Fibroblast of peridontal ligament (primary cell): ENCODE results near the gene ENTHD1.
"Not testable (repeated sequence)": the region's sequence is repeated elsewhere in the genome, so short reads cannot be mapped to it uniquely, and the experiment has no call there.

ENCODE experiments used
- DNase-seq: peaks from one replicate; pipeline ENCODE4 v3.0.0-alpha.2; 2010; ENCODE audit errors: extremely low read depth

Gene ENTHD1

DNA sequence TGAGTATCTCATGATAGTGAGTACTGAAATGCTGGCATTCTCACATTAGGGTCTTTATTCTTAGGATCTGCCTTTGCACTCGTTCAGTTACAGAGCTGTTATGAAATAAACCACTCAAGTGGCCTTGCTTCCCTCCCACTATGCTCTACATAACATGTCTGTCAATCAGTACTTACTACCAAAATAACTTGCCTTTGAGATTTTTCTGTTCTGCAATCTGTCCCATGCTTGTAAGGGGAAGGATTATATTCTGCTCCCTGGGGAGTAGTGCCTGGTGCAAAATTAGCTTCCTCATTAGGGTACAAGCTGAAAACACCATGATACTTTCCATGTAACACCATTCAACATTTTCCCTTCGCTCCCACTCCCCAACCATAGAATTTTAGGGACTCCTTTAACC lies 5.4 kb upstream of the ENTHD1 start:
- DNase-seq: no peak

DNA sequence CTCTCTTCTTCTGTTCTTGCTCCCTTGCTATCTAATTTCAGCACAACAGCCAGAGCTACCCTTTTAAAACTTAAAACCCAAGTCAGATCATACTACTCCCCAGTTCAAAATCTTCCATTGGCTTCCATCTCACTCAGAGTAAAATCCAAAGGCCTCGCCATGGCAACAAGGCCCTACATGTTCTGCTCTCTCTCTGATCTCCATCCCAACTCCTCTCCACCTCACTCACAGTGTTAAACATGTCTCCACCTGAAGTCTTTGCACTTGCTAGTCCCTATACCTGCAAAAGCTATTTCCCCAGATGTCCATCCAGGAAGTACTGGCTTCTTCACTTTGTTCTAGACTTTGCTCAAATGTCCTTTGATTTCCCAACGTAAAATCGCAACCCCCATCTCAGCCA lies 4.3 kb upstream of the ENTHD1 start:
- no peak for DNase-seq

DNA sequence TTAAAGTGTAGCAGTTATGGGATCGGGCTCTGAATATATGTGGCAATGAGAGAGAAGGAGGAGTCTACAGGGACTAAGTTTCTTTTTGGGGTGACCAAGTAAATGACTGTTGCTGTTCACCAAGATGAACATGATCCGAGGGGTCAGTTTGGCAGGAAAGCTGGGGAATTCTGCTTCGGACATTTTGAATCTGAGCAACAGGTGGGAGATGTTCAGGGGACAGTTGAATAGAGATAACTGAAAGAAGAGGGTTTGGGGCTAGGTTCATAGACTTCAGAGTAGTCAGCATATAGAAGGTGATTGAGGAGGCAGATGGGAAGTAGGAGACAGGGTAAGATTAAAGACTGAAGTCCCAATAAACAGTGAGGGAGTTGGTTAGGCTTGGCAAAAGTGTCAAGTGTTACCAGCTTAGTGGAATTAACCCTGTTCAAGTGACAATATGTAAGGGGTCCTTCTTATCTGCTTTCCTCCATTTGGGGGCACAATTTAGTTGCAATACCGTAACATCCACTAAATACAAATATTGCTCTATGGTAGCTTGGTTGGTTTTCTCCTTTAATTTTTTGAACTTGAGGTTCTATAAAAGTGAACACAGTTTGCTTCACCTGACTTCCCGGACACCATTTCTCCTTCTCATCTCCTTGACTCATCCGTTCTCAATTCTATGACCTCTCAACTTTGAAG lies 2.9 kb upstream of the ENTHD1 start:
- DNase-seq: no peak

DNA sequence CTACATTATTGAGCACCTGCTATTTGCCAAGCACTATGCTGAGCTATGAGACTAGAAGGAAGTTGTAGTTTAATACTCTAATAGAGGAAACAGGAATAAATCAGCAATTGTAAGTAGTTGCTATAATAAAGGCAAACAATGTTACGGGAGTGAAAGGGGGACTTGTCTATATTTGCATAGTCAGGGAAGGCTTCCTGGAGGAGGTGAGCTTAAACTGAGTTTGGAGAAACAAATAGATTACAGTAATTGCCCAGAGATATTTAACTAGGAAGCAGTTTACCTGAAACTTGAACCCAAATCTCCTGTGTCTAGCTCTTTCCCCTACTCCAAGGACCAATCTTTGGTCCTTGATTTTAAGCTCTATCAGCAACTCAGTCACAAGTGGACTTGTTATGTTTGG lies 2.1 kb upstream of the ENTHD1 start:
- DNase-seq: no peak

- DNase-seq: no peak
These were observed 1.1 kb upstream of the ENTHD1 start for GRCh38 chr22:39894554-39895092.

DNA sequence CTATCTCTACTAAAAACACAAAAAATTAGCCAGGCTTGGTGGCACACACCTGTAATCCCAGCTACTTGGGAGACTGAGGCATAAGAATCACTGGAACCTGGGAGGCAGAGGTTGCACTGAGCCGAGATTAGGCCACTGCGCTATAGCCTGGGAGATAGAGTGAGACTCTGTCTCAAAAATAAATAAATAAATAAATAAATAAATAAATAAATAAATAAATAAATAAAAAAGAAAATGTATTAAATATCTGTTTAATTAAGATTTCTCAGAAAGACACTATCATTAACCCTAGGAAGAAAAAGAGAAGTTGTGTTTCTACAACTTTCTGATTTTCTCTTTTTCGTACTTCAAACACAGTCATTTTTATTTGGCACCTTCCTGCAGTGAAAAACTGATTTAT lies 3.6 kb downstream of the ENTHD1 start:
- DNase-seq: not testable (repeated sequence)

DNA sequence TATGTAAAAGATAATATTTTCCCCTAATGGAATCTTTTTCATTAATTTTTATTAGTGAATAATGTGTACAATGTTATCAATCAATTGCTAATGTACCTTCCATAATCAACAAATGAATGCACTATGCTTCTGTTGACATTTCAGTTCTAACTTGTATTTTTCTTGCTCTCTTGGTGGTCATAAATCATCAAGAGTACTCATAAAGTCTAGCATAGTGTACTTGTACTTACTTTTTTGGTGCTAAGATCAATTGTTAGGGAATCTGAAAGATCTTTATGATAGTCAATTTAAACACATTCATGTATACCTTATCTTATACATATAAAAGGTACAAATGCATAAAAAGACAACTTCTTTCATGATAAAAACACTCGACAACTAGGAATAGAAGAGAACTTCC lies 10.5 kb downstream of the ENTHD1 start:
- DNase-seq: no peak

DNA sequence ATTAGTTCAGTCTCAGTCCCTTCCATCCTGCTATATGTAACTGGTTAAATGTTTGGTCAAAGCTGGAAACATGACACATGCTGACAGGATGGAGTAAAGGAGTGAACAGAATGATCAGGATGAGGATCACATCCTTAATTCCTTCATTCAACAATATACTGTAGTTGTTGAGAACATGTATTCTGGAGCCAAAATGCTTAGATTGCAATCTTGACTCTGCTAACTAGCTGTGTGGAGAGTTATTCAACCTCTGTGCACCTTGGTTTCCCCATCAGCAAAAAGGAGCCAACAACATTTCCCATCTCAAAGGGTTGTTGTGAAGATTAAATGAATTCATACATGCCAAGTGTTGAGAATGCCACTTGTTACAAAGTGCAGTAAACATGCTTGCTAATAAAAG lies 12.8 kb downstream of the ENTHD1 start:
- no peak for DNase-seq

- DNase-seq: no peak
These were observed 16.3 kb downstream of the ENTHD1 start for GRCh38 chr22:39877079-39877845.

DNA sequence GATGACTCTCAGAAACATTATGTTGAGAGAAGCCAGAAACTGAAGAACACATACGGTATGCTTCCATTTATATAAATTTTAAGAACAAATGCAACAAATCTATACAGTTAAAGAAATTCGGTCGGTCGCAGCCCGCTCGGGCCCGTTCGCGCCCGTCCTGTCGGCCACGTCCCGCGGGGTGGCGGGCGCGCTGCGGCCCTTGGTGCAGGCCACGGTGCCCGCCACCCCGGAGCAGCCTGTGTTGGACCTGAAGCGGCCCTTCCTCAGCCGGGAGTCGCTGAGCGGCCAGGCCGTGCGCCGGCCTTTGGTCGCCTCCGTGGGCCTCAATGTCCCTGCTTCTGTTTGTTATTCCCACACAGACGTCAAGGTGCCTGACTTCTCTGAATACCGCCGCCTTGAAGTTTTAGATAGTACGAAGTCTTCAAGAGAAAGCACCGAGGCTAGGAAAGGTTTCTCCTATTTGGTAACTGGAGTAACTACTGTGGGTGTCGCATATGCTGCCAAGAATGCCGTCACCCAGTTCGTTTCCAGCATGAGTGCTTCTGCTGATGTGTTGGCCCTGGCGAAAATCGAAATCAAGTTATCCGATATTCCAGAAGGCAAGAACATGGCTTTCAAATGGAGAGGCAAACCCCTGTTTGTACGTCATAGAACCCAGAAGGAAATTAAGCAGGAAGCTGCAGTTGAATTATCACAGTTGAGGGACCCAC lies 18.2 kb downstream of the ENTHD1 start:
- not testable (repeated sequence) for DNase-seq

DNA sequence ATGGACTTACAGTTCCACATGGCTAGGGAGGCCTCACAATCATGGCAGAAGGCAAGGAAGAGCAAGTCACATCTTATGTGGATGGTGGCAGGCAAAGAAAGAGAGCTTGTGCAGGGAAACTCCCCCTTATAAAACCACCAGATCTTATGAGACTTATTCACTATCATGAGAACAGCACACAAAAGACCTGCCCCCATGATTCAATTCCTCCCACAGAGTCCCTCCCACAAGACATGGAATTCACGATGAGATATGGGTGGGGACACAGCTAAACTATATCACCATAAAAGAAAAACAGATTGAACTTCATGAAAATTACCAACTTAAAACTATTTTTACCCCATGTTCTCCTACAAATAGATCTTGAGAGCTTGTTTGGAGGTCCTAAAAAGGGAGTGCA lies 19.6 kb downstream of the ENTHD1 start:
- DNase-seq: no peak

GRCh38 chr22:39872548-39872947 lies 21.0 kb downstream of the ENTHD1 start:
- no peak for DNase-seq

- no peak for DNase-seq
These were observed 22.4 kb downstream of the ENTHD1 start for GRCh38 chr22:39871008-39871798.

GRCh38 chr22:39869797-39870196 lies 23.8 kb downstream of the ENTHD1 start:
- DNase-seq: not testable (repeated sequence)

DNA sequence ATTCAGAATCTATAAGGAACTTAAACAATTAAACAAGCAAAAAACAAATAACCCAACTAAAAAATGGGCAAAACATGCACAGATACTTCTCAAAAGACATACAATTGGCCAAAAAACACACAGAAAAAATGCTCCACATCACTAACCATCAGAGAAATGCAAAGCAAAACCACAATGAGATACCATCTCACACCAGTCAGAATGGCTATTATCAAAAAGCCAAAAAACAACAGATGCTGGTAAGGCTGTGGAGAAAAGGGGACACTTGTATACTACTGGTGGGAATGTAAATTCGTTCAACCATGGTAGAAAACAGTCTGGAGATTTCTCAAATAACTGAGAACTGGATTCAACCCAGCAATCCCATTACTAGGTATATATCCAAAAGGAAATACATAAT lies 24.8 kb downstream of the ENTHD1 start:
- no peak for DNase-seq

DNA sequence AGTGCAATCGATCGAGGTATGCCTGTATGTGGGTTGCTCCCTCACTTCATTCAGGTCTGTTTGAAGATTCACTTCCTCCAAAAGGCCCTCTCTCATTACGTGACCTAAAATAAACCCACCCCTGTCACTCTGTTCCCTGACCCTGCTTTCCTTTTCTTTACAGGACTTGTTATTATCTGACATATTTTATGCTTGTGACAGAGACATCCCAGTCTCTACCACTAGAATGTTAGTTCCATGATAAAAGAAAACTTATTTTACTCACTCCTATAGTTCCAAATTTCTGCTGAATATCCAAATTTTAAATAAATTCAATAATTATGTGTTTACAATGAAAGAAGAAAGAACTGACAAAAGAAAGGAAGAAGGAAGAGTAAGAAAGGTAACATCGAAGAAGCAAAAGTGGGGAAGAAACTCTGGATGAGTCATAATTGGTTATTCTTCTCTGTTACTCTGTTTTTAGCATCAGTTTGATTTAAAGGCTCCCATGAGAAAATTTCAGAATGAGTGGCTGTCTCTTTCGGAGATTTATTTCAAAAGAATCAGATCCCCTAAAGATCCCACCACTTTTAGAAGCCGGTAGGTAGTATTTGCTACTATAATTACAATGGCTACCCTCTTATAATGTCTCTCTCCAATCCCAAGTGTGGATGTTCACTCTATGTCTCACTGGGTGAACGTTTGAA lies 33.5 kb downstream of the ENTHD1 start:
- no peak for DNase-seq

GRCh38 chr22:39856588-39856987 lies 37.0 kb downstream of the ENTHD1 start:
- DNase-seq: no peak

GRCh38 chr22:39852799-39853198 lies 40.8 kb downstream of the ENTHD1 start:
- DNase-seq: no peak

GRCh38 chr22:39851606-39852315 lies 41.8 kb downstream of the ENTHD1 start:
- no peak for DNase-seq

DNA sequence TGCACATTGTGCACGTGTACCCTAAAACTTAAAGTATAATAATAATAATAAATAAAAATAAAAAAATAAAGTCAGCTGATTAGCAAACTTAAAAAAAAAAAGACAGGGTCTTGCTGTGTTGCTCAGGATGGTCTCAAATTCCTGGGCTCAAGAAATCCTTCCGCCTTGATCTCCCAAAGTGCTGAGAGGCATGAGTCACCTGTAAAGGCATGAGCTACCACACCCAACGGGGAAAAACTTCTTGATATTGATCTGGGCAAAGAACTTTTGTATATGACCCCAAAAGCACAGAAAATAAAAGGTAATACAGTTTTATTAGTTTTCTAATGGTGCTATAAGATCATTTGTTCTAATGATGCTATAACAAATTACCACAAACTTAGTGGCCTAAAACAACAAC lies 46.1 kb downstream of the ENTHD1 start:
- DNase-seq: no peak

DNA sequence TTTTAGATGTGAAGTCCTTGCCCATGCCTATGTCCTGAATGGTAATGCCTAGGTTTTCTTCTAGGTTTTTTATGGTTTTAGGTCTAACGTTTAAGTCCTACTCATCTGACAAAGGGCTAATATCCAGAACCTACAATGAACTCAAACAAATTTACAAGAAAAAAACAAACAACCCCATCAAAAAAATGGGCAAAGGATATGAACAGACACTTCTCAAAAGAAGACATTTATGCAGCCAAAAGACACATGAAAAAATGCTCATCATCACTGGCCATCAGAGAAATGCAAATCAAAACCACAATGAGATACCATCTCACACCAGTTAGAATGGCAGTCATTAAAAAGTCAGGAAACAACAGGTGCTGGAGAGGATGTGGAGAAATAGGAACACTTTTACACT lies 47.0 kb downstream of the ENTHD1 start:
- not testable (repeated sequence) for DNase-seq
